HEK293 (cell line): ENCODE data around the gene DNAH11.

ENCODE experiments used
- CTCF ChIA-PET: fragments of 350-600 bp; formaldehyde crosslinking; extraction: SDS; loops from one replicate; lab custom pipeline; 2021; ENCODE audit warnings: antibody characterized with exemption; lab: Yijun Ruan, JAX
- POLR2A ChIA-PET: fragments of 300-600 bp; formaldehyde crosslinking; extraction: SDS; loops from one replicate; lab custom pipeline; 2020; ENCODE audit warnings: antibody characterized with exemption, inconsistent platforms; lab: Yijun Ruan, JAX
- H3K27ac ChIP-seq: fragments of 200-500 bp; sonication (Bioruptor generic); 2 replicates; pipeline ENCODE4 v1.5.1; 2014; ENCODE audit warnings: low read depth, low read length, control low read depth, inconsistent platforms; ENCODE audit errors: extremely low read depth
- H3K36me3 ChIP-seq, 2 experiments: fragments of 200-500 bp in 1 of 2; sonication (Bioruptor generic) in 1 of 2; 1 replicate in 1 of 2; 2 replicates in 1 of 2; pipeline ENCODE4 v1.5.1; 2014 to 2017; ENCODE audit warnings: inconsistent platforms in 2 of 2, low read length in 2 of 2; ENCODE audit not compliant: control insufficient read depth in 2 of 2, insufficient read depth in 1 of 2
- H3K4me1 ChIP-seq: fragments of 200-500 bp; sonication (Bioruptor generic); 2 replicates; pipeline ENCODE4 v1.5.1; 2014; ENCODE audit warnings: mild to moderate bottlenecking, low read length, inconsistent platforms; ENCODE audit not compliant: control insufficient read depth, insufficient read depth
- H3K4me3 ChIP-seq: 2 replicates; pipeline ENCODE4 v1.5.1; 2011; ENCODE audit warnings: low read depth, mild to moderate bottlenecking, control low read depth, low read length, moderate library complexity
- H3K9me3 ChIP-seq: fragments of 200-500 bp; sonication (Bioruptor generic); 2 replicates; pipeline ENCODE4 v1.5.1; 2014; ENCODE audit warnings: low read depth, low read length, inconsistent platforms; ENCODE audit not compliant: control insufficient read depth, insufficient read depth
- EGR2 ChIP-seq: fragments of 450-650 bp; formaldehyde crosslinking; IDR thresholded peaks from 2 replicates; pipeline ENCODE4 v1.5.1; 2016; ENCODE audit warnings: low read depth, missing biosample characterization, missing genetic modification characterization
- KLF9 ChIP-seq: fragments of 450-650 bp; formaldehyde crosslinking; IDR thresholded peaks from 2 replicates; pipeline ENCODE4 v1.5.1; 2016; ENCODE audit warnings: missing biosample characterization, missing genetic modification characterization, low read depth
- SP7 ChIP-seq: fragments of 450-650 bp; formaldehyde crosslinking; IDR thresholded peaks from 2 replicates; pipeline ENCODE4 v1.5.1; 2016; ENCODE audit warnings: missing biosample characterization, missing genetic modification characterization
- ZBTB1 ChIP-seq: fragments of 450-650 bp; formaldehyde crosslinking; IDR thresholded peaks from 2 replicates; pipeline ENCODE4 v1.5.1; 2016; ENCODE audit warnings: missing biosample characterization, missing genetic modification characterization
- ZBTB20 ChIP-seq: fragments of 450-650 bp; formaldehyde crosslinking; IDR thresholded peaks from 2 replicates; pipeline ENCODE4 v1.5.1; 2016; ENCODE audit warnings: missing biosample characterization, missing genetic modification characterization
- ZNF16 ChIP-seq: fragments of 450-650 bp; formaldehyde crosslinking; IDR thresholded peaks from 2 replicates; pipeline ENCODE4 v1.5.1; 2016; ENCODE audit warnings: low read depth, missing biosample characterization, missing genetic modification characterization
- ZNF23 ChIP-seq: fragments of 450-650 bp; formaldehyde crosslinking; IDR thresholded peaks from 2 replicates; pipeline ENCODE4 v1.5.1; 2016; ENCODE audit warnings: missing biosample characterization, missing genetic modification characterization, borderline replicate concordance
- ZNF24 ChIP-seq: fragments of 450-650 bp; formaldehyde crosslinking; IDR thresholded peaks from 2 replicates; pipeline ENCODE4 v1.5.1; 2016; ENCODE audit warnings: missing biosample characterization, missing genetic modification characterization
- ZNF335 ChIP-seq: fragments of 450-650 bp; formaldehyde crosslinking; conservative IDR thresholded peaks from 2 replicates; pipeline ENCODE4 v1.5.1; 2016; ENCODE audit warnings: missing biosample characterization, missing genetic modification characterization
- ZNF423 ChIP-seq: fragments of 450-650 bp; formaldehyde crosslinking; IDR thresholded peaks from 2 replicates; pipeline ENCODE4 v1.5.1; 2016; ENCODE audit warnings: missing biosample characterization, missing genetic modification characterization
- ZNF426 ChIP-seq: fragments of 450-650 bp; formaldehyde crosslinking; IDR thresholded peaks from 2 replicates; pipeline ENCODE4 v1.5.1; 2017; ENCODE audit warnings: missing biosample characterization, missing genetic modification characterization, mild to moderate bottlenecking, inconsistent platforms, moderate library complexity
- ZNF670 ChIP-seq: fragments of 450-650 bp; formaldehyde crosslinking; IDR thresholded peaks from 2 replicates; pipeline ENCODE4 v1.5.1; 2016; ENCODE audit warnings: missing biosample characterization, missing genetic modification characterization, low read depth
- ZNF837 ChIP-seq: fragments of 450-650 bp; formaldehyde crosslinking; IDR thresholded peaks from 2 replicates; pipeline ENCODE4 v1.5.1; 2016; ENCODE audit warnings: missing biosample characterization, missing genetic modification characterization
- ZXDB ChIP-seq: fragments of 450-650 bp; formaldehyde crosslinking; IDR thresholded peaks from 2 replicates; pipeline ENCODE4 v1.5.1; 2016; ENCODE audit warnings: missing biosample characterization, missing genetic modification characterization
- TF ChIP-seq, protein P1 (sequence below): fragments of 450-650 bp; formaldehyde crosslinking; IDR thresholded peaks from 2 replicates; pipeline ENCODE4 v1.5.1; 2016; ENCODE audit warnings: missing biosample characterization, missing genetic modification characterization, low read depth
- TF ChIP-seq, protein P2 (sequence below): fragments of 450-650 bp; formaldehyde crosslinking; IDR thresholded peaks from 2 replicates; pipeline ENCODE4 v1.5.1; 2016; ENCODE audit warnings: missing biosample characterization, missing genetic modification characterization
- TF ChIP-seq, protein P3 (sequence below): fragments of 450-650 bp; formaldehyde crosslinking; IDR thresholded peaks from 2 replicates; pipeline ENCODE4 v1.5.1; 2016; ENCODE audit warnings: missing biosample characterization, missing genetic modification characterization
- TF ChIP-seq, protein P4 (sequence below): fragments of 450-650 bp; formaldehyde crosslinking; conservative IDR thresholded peaks from 2 replicates; pipeline ENCODE4 v1.5.1; 2016; ENCODE audit warnings: low read depth, missing biosample characterization, missing genetic modification characterization

Gene DNAH11

DNA sequence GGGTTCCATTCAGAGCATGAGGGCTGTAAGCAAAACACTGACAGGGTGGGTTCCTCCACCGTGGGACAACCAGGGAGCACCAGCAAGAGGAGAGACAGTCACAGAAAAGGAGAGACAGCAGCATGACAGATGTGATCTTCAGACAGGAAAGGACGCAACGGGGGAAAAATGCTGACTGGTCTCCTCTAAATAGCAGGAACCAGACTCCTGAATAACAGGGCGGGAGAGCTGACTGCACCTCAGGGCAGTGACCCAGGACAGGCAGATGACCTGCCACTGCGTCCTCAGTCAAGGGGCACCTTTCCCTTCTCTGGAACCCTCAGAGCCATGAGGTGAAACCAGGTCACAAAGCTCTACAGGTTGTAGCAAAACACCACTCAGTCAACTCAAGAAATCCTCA is 365.9 kb downstream of the DNAH11 start:
- TF ChIP-seq EGR2 (tag by site-specific recombination) (no peak), ZXDB (no peak), ZNF837 (tag by site-specific recombination) (no peak), ZNF16 (tag by site-specific recombination) (no peak), ZBTB20 (no peak), ZNF335 (tag by site-specific recombination) (no peak), SP7 (tag by site-specific recombination) (no peak), KLF9 (tag by site-specific recombination) (no peak), ZBTB1 (no peak), ZNF426 (no peak), ZNF23 (no peak), ZNF24 (tag by site-specific recombination) (no peak), ZNF670 (no peak), ZNF423 (tag by site-specific recombination) (no peak)
- TF ChIP-seq, protein P1, sequence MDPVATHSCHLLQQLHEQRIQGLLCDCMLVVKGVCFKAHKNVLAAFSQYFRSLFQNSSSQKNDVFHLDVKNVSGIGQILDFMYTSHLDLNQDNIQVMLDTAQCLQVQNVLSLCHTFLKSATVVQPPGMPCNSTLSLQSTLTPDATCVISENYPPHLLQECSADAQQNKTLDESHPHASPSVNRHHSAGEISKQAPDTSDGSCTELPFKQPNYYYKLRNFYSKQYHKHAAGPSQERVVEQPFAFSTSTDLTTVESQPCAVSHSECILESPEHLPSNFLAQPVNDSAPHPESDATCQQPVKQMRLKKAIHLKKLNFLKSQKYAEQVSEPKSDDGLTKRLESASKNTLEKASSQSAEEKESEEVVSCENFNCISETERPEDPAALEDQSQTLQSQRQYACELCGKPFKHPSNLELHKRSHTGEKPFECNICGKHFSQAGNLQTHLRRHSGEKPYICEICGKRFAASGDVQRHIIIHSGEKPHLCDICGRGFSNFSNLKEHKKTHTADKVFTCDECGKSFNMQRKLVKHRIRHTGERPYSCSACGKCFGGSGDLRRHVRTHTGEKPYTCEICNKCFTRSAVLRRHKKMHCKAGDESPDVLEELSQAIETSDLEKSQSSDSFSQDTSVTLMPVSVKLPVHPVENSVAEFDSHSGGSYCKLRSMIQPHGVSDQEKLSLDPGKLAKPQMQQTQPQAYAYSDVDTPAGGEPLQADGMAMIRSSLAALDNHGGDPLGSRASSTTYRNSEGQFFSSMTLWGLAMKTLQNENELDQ (tag by site-specific recombination) = no peak
- TF ChIP-seq, protein P2, sequence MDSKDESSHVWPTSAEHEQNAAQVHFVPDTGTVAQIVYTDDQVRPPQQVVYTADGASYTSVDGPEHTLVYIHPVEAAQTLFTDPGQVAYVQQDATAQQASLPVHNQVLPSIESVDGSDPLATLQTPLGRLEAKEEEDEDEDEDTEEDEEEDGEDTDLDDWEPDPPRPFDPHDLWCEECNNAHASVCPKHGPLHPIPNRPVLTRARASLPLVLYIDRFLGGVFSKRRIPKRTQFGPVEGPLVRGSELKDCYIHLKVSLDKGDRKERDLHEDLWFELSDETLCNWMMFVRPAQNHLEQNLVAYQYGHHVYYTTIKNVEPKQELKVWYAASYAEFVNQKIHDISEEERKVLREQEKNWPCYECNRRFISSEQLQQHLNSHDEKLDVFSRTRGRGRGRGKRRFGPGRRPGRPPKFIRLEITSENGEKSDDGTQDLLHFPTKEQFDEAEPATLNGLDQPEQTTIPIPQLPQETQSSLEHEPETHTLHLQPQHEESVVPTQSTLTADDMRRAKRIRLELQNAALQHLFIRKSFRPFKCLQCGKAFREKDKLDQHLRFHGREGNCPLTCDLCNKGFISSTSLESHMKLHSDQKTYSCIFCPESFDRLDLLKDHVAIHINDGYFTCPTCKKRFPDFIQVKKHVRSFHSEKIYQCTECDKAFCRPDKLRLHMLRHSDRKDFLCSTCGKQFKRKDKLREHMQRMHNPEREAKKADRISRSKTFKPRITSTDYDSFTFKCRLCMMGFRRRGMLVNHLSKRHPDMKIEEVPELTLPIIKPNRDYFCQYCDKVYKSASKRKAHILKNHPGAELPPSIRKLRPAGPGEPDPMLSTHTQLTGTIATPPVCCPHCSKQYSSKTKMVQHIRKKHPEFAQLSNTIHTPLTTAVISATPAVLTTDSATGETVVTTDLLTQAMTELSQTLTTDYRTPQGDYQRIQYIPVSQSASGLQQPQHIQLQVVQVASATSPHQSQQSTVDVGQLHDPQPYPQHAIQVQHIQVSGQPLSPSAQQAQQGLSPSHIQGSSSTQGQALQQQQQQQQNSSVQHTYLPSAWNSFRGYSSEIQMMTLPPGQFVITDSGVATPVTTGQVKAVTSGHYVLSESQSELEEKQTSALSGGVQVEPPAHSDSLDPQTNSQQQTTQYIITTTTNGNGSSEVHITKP (tag by site-specific recombination) = no peak
- TF ChIP-seq, protein P3, sequence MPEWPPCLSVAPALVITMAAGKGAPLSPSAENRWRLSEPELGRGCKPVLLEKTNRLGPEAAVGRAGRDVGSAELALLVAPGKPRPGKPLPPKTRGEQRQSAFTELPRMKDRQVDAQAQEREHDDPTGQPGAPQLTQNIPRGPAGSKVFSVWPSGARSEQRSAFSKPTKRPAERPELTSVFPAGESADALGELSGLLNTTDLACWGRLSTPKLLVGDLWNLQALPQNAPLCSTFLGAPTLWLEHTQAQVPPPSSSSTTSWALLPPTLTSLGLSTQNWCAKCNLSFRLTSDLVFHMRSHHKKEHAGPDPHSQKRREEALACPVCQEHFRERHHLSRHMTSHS (tag by site-specific recombination) = no peak
- TF ChIP-seq, protein P4, sequence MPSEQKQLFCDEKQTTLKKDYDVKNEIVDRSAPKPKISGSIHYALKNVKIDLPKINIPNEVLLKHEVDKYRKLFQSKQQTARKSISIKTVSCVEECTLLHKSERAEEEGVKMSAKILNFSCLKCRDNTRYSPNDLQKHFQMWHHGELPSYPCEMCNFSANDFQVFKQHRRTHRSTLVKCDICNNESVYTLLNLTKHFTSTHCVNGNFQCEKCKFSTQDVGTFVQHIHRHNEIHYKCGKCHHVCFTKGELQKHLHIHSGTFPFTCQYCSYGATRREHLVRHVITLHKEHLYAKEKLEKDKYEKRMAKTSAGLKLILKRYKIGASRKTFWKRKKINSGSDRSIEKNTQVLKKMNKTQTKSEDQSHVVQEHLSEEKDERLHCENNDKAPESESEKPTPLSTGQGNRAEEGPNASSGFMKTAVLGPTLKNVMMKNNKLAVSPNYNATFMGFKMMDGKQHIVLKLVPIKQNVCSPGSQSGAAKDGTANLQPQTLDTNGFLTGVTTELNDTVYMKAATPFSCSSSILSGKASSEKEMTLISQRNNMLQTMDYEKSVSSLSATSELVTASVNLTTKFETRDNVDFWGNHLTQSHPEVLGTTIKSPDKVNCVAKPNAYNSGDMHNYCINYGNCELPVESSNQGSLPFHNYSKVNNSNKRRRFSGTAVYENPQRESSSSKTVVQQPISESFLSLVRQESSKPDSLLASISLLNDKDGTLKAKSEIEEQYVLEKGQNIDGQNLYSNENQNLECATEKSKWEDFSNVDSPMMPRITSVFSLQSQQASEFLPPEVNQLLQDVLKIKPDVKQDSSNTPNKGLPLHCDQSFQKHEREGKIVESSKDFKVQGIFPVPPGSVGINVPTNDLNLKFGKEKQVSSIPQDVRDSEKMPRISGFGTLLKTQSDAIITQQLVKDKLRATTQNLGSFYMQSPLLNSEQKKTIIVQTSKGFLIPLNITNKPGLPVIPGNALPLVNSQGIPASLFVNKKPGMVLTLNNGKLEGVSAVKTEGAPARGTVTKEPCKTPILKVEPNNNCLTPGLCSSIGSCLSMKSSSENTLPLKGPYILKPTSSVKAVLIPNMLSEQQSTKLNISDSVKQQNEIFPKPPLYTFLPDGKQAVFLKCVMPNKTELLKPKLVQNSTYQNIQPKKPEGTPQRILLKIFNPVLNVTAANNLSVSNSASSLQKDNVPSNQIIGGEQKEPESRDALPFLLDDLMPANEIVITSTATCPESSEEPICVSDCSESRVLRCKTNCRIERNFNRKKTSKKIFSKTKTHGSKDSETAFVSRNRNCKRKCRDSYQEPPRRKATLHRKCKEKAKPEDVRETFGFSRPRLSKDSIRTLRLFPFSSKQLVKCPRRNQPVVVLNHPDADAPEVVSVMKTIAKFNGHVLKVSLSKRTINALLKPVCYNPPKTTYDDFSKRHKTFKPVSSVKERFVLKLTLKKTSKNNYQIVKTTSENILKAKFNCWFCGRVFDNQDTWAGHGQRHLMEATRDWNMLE (tag by site-specific recombination) = no peak
- ChIA-PET POLR2A (no interaction called here), CTCF (no interaction called here)
- H3K36me3 ChIP-seq = peaks cover 27 to 73% of the 10 kb centered on the region in 2 experiments
- no peaks in the 10 kb centered on the region for H3K9me3 ChIP-seq
- H3K4me1 ChIP-seq = no peaks in the 10 kb centered on the region
- H3K4me3 ChIP-seq = no peak overlapping the region
- H3K27ac ChIP-seq = no peak overlapping the region
